ENCODE measurements around the gene FGF18.
"Not testable (repeated sequence)": the region's sequence is repeated elsewhere in the genome, so short reads cannot be mapped to it uniquely, and the experiment has no call there.

FGF18 gene, protein sequence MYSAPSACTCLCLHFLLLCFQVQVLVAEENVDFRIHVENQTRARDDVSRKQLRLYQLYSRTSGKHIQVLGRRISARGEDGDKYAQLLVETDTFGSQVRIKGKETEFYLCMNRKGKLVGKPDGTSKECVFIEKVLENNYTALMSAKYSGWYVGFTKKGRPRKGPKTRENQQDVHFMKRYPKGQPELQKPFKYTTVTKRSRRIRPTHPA

DNA sequence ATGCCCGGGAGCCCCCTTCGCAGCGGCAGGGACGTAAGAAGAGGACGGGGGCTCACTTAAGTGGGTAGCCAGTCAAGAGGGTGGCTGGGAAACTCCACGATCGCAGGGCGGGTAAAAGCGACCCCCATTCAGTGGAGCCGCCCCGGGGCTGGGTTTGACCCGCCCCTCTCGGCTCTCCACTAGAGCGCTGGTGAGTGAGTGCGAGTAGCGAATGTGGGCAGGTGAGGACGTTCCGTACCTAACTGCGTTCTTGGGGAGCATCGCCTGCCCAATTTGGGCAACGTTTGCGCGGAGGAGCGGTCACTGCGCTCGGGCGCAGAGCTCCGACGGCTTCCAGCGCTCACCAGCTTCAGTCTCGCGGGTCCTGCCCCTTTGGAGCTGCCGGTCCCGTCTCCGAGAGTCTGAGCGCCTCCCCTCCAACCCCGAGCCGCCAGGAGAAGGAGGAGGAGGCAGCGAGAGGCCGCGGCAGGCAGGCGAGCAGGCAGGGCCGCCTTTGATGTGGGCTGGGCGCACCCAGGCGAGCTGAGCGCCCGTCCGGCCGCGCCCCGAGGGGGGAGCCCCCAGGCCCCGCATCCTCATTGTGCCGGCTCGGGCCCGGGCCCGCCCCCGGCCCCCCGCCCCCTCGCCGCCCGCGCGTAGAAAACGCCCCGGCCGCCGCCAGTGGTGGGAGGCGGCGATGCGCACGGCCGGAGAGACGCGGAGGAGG is at the start of gene FGF18:
Gene FGF18, plus strand, starts transcription at position 666 of the 706 bp plus-strand sequence. CDS start 553 bp downstream, outside the sequence.
- ATAC-seq, result peak; percentile 28 to 32

DNA sequence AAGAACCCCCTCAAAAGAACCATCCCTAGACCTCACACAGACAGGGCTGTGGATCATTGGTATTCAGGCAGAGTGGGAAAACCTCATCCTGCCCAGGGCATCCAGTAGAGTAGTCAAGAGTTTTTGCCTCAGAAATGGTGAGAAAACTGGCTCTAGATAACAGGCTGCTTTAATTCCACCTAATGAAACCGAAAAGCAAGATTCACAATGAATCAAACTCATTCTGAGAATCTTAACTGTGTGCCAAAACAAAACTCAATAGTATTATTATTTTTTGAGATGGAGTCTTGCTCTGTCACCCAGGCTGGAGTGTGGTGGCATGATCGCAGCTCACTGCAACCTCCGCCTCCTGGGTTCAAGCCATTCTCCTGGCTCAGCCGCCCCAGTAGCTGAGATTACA is 49.5 kb upstream of the FGF18 start:
- ATAC-seq, result peak in 1 of 2 donors; percentile 17

DNA sequence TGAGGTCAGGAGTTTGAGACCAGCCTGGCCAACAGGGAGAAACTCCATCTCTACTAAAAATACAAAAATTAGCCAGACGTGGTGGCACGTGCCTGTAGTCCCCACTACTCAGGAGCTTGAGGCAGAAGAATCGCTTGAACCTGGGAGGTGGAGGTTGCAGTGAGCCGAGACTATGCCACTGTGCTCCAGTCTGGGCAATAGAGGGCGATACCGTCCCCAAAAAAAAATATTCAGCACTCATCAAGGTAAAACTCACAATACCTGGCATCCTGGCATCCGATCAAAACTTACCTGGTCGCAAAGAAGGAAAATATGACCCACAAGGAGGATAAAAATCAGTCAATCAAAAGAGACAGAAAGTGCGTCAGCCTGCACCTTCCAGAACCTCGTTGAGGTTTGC is 48.6 kb upstream of the FGF18 start:
- not testable (repeated sequence) for ATAC-seq

DNA sequence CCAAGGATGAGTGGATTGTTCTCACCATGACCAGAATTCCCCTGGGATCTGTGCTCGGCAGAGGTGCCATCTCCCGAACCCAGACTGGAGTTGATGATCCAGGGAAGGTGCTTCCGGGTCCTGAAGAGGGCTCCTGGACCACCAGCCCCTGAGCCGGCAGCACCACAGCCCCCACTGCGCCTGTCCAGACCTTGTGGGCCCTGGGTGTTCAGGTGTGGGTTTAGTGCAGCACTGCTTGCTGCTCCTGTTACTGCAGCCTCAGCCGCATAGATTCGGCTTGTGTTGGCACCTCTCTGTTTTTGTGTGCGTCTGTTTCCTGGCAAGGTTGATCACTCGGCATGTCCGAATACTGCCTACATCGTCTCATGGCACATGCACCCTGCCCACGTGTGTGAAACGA is 48.1 kb upstream of the FGF18 start:
- ATAC-seq, result no peak

DNA sequence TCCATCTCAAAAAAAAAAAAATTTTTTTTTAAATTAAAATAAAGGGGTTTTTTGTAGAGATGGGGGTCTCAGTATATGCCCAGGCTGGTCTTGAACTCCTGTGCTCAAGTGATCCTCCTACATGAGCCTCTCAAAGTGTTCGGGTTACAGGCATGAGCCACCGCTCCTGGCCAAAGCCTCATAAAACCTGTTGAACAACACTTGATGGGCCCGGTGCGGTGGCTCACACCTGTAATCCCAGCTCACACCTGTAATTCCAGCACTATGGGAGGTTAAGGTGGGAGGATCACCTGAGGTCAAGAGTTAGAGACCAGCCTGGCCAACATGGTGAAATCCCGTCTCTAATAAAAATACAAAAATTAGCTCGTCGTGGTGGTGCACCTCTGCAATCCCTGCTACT is 39.5 kb upstream of the FGF18 start:
- no peak for ATAC-seq

DNA sequence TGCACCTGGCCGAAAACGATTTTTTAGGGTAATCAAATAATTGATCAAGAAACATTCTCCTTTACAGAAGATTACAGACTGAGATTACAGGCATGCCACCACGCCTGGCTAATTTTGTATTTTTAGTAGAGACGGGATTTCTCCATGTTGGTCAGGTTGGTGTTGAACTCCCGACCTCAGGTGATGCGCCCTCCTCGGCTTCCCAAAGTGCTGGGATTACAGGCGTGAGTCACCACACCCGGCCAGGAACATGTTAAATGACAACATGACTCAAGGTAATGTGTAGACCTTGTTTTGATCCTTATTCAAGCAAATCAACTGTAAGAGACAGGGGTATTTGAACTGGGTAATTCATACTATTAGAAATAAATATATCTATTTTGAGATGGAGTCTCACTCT is 35.0 kb upstream of the FGF18 start:
- ATAC-seq, result not testable (repeated sequence)

DNA sequence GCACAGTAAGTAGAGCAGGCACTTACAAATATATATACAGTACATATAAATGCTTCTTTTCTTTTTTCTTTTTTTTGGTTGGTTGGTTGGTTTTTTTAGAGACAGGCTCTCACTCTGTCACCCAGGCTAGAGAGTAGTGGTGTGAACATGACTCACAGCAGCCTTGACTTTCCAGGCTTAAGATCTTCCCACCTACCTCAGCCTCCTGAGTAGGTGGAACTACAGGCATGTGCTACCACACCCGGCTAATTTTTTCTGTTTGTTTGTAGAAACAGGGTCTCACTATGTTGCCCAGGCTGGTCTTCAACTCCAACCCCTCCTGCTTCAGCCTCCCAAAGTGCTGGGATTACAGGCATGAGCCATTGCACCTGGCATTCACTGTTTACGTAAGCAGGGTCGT is 34.4 kb upstream of the FGF18 start:
- not testable (repeated sequence) for ATAC-seq

DNA sequence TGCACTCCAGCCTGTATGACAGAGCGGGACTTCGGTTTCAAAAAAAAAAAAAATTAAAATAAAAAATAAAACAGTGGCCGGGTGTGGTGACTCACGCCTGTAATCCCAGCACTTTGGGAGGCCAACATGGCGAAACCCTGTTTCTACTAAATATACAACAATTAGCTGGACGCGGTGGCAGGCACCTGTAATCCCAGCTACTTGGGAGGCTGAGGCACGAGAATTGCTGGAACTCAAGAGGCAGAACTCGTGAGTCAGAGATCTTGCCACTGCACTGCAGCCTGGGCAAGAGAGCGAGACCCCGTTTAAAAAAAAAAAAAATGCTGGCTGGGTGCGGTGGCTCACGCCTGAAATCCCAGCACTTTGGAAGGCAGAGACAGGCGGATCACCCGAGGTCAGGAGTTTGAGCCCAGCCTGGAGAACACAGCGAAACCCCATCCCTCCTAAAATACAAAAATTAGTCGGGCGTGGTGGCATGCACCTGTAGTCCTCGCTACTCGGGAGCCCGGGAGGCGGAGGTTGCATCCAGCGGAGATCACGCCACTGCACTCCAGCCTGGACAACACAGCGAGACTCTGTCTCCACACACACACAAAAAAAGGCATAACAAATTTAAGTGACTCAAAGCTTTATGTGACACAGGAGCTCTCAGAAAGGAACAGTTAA is 33.3 kb upstream of the FGF18 start:
- no peak for ATAC-seq

DNA sequence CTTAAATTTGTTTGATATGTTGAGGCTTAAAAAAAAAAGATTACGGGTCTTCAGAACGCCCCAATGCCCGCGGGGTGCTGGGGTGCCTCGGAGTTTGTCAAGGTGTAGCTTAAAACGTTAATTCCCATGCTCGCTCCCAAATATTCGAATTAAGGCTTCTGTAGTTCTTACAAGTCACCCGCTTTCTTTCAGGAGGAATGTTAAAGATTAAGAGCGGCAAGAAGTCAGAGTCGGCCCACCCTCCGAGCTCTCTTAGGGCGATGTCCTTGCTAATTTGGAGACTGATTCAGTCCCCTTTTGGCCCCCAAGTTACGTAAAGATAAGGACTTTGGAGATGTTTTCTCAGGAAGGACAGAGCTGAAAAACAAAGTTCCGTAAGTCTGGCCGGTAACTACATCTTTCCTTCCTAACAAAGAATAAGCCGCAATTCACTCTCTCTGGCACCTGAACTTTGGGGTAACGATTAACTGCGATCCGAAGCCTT is 32.5 kb upstream of the FGF18 start:
- no peak for ATAC-seq

DNA sequence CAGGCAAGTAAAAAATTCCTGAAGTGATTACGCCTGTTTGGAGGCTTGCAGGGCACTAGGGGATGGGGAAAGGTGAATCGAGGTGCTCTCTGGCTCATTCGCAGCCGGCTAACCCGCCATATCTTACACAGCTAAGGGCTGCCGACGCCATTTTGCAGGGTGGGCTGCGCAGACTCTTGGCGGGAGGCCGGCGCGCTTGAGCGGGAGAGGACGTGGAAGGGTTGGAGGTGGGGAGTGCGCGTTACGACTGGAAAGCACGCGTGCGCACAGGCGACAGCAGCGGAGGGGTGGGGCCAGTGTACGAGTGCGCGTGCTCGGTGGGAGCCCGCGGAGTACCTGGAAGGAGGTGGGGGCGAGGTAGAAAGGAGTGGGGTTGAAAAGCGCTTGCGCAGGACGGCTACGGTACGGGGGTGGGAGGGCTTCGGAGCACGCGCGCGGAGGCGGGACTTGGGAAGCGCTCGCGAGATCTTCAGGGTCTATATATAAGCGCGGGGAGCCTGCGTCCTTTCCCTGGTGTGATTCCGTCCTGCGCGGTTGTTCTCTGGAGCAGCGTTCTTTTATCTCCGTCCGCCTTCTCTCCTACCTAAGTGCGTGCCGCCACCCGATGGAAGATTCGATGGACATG is 32.0 kb upstream of the FGF18 start, which contains the start of gene NPM1:
Gene NPM1, plus strand, starts transcription at position 505 of the 625 bp plus-strand sequence. Its CDS starts 100 bp downstream, at position 605.
- peak; percentile 74 to 77 for ATAC-seq

DNA sequence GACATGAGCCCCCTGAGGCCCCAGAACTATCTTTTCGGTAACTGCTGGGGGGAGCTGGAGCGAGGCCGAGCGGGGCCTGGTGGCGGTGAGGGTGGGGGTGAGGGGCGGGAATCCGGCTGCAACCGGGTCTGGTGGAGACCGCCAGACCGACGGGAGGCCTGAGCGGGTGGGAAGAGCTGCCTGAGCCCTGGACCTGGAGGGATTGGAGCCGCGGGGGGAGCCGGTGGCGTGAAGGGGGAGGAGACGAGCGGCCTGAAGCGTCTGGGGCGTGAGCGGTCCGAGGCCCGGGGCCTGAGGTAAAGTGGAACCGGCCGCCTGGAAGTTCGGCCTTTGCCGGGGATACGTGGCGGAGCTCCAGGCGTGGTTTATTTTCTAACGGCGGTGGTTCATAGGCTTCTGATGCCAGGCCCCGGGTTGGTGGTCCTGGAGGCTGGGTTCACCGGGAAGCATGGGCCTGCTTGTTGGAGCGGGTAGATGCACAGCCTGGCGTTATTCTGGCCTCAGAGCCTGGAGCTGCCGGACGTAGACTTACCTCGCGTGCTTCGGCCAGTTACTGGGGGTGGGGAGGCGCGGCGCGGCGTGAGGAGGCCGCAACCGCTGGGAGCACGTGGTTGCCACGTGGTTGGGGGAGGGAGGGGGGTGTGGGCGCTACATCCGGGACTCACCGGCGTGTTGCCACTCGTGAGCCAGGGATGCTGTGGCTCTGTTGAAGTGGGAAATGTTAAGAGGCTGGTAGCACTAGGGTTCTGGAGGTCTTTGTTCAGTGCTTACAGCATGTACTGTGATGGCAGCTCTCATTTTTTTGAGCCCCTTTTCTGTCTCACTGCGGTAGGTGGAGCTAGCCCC is 31.3 kb upstream of the FGF18 start:
- peak; percentile 37 to 40 for ATAC-seq

DNA sequence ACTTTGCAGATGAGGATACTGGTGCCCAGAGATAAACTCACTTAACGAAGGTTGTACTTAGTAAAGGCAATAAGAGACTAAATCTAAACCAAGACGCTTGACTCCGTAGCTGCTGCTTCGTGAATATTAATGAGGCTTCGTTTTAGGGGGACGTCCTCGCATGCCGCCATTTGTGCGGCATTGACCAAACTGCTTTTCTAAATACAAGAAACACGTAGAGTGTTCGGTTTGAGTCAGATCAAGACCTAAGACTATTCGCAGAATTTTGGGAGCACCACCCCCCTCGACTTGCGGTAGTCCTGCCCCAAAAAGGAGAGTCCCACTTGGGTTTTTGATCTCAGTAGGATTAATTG is 30.7 kb upstream of the FGF18 start:
- peak; percentile 22 to 23 for ATAC-seq

DNA sequence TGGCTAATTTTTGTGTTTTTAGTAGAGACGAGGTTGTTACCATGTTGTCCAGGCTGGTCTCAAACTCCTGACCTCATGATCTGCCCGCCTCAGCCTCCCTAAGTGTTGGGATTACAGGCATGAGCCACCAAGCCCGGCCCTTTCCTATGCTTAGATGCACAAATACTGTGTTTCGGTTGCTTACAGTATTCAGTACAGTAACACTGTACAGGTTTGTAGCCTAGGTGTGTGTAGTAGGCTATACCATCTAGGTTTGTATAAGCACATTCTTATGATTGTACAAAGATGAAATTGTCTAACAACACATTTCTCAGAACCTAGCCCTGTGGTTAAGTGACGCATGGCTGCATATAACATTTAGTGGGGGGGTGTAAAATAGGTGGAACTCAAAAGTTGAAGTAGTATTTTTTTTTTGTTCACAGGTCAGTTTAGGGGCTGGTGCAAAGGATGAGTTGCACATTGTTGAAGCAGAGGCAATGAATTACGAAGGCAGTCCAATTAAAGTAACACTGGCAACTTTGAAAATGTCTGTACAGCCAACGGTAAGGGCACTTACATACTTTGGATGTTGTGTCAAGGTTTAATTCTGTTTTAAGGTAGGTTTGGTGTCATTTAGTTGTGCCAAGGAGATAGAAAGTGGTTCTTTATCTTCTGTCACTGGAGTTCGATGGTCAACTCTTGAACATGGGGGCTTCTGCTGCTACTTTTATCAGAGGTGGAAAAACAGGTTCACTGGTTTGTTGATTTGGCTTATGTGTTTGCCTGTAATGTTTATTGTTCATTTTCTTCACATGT is 28.4 kb upstream of the FGF18 start:
- peak; percentile 12 to 21 for ATAC-seq

DNA sequence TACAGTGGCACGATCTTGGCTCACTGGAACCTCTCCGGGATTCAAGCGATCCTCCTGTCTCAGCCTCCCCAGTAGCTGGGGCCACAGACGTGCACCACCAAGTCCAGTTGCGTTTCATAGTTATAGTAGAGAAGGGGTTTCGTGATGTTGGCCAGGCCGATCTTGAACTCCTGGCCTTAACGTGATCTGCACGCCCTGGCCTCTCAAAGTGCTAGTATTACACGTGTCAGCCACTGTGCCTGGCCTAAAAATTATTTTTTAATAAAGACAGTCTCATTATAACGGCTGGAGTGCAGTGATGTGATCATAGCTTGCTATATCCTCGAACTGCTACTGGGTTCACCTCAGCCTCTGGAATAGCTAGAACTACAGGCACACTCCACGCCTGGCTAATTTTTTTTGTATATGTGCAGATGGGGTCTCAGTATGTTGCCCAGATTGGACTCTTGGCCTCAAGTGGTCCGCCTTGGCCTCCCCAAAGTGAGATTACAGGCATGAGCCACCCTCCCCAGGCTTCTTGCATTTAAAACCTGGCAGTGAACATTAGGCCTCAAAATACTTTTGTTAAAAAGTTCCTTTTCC is 27.4 kb upstream of the FGF18 start:
- no peak for ATAC-seq

DNA sequence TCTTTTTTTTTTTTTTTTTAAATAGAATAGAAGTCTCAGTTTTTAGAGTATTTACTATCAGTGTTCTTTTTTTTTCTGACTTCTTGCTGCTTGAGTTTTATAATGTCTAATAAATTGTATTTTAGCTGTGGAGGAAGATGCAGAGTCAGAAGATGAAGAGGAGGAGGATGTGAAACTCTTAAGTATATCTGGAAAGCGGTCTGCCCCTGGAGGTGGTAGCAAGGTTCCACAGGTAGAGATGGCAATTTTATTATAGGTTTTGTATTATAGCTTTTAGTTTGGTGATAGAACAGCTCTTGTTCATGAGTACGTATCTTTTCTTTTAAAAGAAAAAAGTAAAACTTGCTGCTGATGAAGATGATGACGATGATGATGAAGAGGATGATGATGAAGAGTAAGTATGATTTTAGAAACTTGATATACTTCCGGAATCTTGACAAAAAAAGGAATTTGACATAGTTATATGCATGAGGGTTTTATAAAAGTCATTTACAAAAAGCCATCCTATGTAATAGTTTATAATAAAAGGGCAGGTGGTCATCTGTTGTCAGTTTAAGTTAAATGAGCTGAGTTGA is 26.8 kb upstream of the FGF18 start:
- ATAC-seq, result no peak

DNA sequence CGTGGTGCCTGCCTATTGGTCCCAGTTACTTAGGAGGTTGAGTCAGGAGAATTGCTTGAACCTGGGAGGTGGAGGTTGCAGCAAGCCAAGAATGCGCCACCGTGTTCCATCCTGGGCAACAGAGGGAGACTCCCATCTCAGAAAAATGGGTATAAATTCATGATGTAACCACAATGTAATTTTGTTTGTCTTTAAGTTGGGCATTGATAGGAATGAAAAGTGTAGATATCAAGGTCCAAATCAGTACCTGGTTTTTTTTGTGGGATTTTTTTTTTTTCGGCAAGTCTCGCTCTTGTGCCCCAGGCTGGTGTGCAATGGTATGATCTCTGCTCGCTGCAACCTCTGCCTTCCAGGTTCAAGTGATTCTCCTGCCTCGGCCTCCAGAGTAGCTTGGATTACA is 24.4 kb upstream of the FGF18 start:
- ATAC-seq, result no peak

DNA sequence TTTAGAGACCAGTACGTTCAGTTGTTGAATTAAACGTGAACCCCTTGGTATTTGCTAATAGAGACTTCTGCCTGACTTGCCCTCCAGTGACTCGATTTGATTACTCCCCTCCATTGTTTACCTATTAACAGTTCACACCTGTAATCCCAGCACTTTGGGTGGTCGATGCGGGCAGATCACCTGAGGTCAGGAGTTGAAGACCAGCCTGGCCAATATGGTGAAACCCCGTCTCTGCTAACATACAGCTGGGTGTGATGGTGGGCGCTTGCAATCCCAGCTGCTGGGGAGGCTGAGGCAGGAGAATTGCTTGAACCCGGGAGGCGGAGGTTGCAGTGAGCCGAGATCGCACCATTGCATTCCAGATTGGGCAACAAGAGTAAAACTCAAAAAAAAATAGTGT is 22.9 kb upstream of the FGF18 start:
- not testable (repeated sequence) for ATAC-seq

DNA sequence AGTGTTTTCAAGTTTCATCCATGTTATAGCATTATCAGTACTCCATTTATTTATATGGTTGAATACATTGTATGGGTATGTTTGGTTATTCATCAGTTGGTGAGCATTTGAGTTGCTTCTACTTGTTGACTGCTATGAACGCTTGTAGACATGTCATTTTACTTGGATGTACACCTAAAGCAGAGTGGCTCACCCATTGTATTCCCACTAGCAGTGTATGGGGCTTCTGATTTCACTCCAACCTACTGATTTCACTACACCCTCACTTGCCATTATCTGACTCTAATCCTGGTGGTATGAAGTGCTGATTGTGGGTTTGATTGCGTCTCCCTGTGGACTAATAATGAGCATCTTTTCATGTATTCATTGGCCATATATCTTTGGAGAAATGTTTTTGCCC is 22.3 kb upstream of the FGF18 start:
- ATAC-seq, result peak in 1 of 2 donors; percentile 15

DNA sequence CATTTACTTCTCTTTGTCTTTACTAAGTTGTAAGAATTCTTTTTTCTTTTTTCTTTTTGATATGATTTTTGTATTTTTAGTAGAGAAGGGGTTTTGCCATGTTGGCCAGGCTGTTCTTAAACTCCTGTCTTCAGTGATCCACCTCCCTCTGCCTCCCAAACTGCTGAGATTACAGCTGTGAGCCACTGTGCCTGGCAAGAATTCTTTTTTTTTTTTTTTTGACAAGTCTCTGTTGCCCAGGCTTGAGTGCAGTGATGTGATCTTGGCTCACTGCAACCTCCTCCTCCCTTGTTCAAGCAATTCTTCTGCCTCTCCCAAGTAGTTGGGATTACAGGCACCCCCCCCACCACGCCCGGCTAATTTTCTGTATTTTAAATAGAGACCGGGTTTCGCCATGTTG is 21.8 kb upstream of the FGF18 start:
- no peak for ATAC-seq

DNA sequence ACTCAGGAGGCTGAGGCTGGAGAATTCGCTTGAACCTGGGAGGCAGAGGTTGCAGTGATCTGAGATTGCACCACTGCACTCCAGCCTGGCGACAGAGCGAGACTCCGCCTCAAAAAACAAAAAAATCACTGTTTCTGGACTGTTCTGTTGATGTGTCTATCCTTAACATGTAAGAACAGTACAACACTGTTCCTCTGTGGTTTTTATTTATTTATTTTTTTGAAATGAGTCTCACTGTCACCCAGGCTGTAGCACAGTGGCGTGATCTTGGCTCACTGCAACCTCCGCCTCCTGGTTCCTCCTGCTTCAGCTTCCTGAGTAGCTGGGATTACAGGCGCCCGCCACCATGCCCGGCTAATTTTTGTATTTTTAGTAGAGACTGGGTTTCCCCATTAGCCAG is 20.8 kb upstream of the FGF18 start:
- peak; percentile 21 to 23 for ATAC-seq

DNA sequence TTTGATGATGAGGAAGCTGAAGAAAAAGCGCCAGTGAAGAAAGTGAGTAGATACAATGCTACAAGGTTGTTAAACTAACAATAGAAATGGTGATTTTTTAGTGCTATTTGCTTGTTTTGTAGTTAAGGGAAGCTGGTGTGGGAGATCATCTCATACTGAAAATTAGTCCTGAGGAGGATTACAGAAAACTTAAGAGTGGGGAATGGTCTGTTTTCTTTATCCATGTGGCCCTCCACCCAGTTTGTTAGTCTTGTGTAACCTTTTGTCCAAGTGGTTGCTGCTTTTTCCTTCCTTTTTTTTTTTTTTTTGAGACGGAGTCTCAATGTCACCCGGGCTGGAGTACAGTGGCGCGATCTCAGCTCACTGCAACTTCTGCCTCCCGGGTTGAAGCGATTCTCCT is 19.3 kb upstream of the FGF18 start:
- ATAC-seq, result no peak
